ENCODE measurements around the gene MARCHF10.

- no peak for TF ChIP-seq CTCF (IDR thresholded peaks at IDR 0.05 in 2 of 3, conservative IDR thresholded peaks at IDR 0.05 in 1 of 3; ENCODE audit: insufficient read depth in 2 of 3, low read depth in 1 of 3, low read length in 3 of 3)
- no peak for TF ChIP-seq ARHGAP35 (IDR thresholded peaks at IDR 0.05; ENCODE audit: partially characterized antibody)
- TF ChIP-seq USF2 (CRISPR knock-in tag; IDR thresholded peaks at IDR 0.05): no peak
- TF ChIP-seq ZNF707 (CRISPR knock-in tag; conservative IDR thresholded peaks at IDR 0.05): no peak
- no peak for TF ChIP-seq MAX (CRISPR knock-in tag; IDR thresholded peaks at IDR 0.05)
- no peak for TF ChIP-seq JUN (IDR thresholded peaks at IDR 0.05; ENCODE audit: borderline replicate concordance, low read depth, low read length)
- no peak for TF ChIP-seq JUN (CRISPR knock-in tag; IDR thresholded peaks at IDR 0.05; ENCODE audit: borderline replicate concordance)
- TF ChIP-seq, protein P1, sequence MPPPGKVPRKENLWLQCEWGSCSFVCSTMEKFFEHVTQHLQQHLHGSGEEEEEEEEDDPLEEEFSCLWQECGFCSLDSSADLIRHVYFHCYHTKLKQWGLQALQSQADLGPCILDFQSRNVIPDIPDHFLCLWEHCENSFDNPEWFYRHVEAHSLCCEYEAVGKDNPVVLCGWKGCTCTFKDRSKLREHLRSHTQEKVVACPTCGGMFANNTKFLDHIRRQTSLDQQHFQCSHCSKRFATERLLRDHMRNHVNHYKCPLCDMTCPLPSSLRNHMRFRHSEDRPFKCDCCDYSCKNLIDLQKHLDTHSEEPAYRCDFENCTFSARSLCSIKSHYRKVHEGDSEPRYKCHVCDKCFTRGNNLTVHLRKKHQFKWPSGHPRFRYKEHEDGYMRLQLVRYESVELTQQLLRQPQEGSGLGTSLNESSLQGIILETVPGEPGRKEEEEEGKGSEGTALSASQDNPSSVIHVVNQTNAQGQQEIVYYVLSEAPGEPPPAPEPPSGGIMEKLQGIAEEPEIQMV (tag; conservative IDR thresholded peaks at IDR 0.05; ENCODE audit: low read depth): no peak
- no peak for TF ChIP-seq RFX1 (IDR thresholded peaks at IDR 0.05)
- no peak for TF ChIP-seq SMARCB1 (IDR thresholded peaks at IDR 0.05; ENCODE audit: insufficient read length, low read depth)
- no peak for TF ChIP-seq GATA2 (CRISPR knock-in tag; IDR thresholded peaks at IDR 0.05)
- TF ChIP-seq, protein P2, sequence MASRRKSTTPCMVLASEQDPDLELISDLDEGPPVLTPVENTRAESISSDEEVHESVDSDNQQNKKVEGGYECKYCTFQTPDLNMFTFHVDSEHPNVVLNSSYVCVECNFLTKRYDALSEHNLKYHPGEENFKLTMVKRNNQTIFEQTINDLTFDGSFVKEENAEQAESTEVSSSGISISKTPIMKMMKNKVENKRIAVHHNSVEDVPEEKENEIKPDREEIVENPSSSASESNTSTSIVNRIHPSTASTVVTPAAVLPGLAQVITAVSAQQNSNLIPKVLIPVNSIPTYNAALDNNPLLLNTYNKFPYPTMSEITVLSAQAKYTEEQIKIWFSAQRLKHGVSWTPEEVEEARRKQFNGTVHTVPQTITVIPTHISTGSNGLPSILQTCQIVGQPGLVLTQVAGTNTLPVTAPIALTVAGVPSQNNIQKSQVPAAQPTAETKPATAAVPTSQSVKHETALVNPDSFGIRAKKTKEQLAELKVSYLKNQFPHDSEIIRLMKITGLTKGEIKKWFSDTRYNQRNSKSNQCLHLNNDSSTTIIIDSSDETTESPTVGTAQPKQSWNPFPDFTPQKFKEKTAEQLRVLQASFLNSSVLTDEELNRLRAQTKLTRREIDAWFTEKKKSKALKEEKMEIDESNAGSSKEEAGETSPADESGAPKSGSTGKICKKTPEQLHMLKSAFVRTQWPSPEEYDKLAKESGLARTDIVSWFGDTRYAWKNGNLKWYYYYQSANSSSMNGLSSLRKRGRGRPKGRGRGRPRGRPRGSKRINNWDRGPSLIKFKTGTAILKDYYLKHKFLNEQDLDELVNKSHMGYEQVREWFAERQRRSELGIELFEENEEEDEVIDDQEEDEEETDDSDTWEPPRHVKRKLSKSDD (conservative IDR thresholded peaks at IDR 0.05; ENCODE audit: low read length): no peak
- no peak for TF ChIP-seq E4F1 (CRISPR knock-in tag; IDR thresholded peaks at IDR 0.05; ENCODE audit: borderline replicate concordance)
Observed at GRCh38 chr17:62670202-62670821, 137.8 kb downstream of the MARCHF10 start.

All from K562 (cell line).